Smooth muscle cell (in vitro differentiated cells): ENCODE data around the gene BLNK. TPM values are rescaled to one million over a fixed set of nuclear protein-coding genes. Genes with fewer than 3 reads are reported as not detected.

ENCODE experiments used
- DNase-seq: peaks from one replicate; lab custom pipeline; 2025; ENCODE audit not compliant: unreplicated experiment; lab: John Stamatoyannopoulos, UW
- H2AFZ ChIP-seq: fragments of 200-600 bp; sonication (generic); 2 replicates; pipeline ENCODE4 v1.6.0; 2016; ENCODE audit warnings: antibody characterized with exemption, low read depth, mild to moderate bottlenecking
- H3F3A ChIP-seq: fragments of 200-600 bp; sonication (generic); 2 replicates; pipeline ENCODE4 v1.6.0; 2017; ENCODE audit warnings: antibody characterized with exemption, low read depth
- H3K27ac ChIP-seq: fragments of 200-600 bp; sonication (generic); 2 replicates; pipeline ENCODE4 v1.5.1; 2016; ENCODE audit warnings: low read depth, mild to moderate bottlenecking
- H3K27me3 ChIP-seq: fragments of 200-600 bp; sonication (generic); 2 replicates; pipeline ENCODE4 v1.6.1; 2016; ENCODE audit warnings: low read depth, mild to moderate bottlenecking
- H3K36me3 ChIP-seq: fragments of 200-600 bp; sonication (generic); 2 replicates; pipeline ENCODE4 v1.5.1; 2016; ENCODE audit warnings: low read depth
- H3K4me1 ChIP-seq: fragments of 200-600 bp; sonication (generic); 2 replicates; pipeline ENCODE4 v1.5.1; 2016; ENCODE audit warnings: low read depth
- H3K4me2 ChIP-seq: fragments of 200-600 bp; sonication (generic); 2 replicates; pipeline ENCODE4 v1.6.0; 2016; ENCODE audit warnings: mild to moderate bottlenecking
- H3K4me3 ChIP-seq: fragments of 200-600 bp; sonication (generic); 2 replicates; pipeline ENCODE4 v1.5.1; 2016; ENCODE audit warnings: mild to moderate bottlenecking
- H3K79me2 ChIP-seq: fragments of 200-600 bp; sonication (generic); 2 replicates; pipeline ENCODE4 v1.6.0; 2016; ENCODE audit warnings: low read depth, mild to moderate bottlenecking
- H3K9ac ChIP-seq: fragments of 200-600 bp; sonication (generic); 2 replicates; pipeline ENCODE4 v1.6.0; 2016; ENCODE audit warnings: low read depth
- H3K9me3 ChIP-seq: fragments of 200-600 bp; sonication (generic); replicated peaks from 2 replicates; pipeline ENCODE4 v1.5.1; 2016; ENCODE audit warnings: low read depth
- H4K20me1 ChIP-seq: fragments of 200-600 bp; sonication (generic); 2 replicates; pipeline ENCODE4 v1.6.0; 2016; ENCODE audit warnings: low read depth
- WGBS: methylation state at CpG from one replicate; pipeline ENCODE4 v1.1.7; 2016; ENCODE audit warnings: low lambda C conversion rate; 5-methylcytosine and 5-hydroxymethylcytosine counted together
- polyA plus RNA-seq: library from polyadenylated mRNA; unstranded; fragments of >200 nt; fragmentation: Nextera tagmentation; extraction: Ambion mirVana; gene quantifications from 2 replicates; pipeline ENCODE4 v1.2.1, GENCODE V29; 2016
- total RNA-seq: library from RNA; depleted of rRNA; stranded (reverse); fragments of >200 nt; gene quantifications from 2 replicates; pipeline ENCODE4 v1.2.3, GENCODE V29; 2014
- TF ChIP-seq, protein P1 (sequence below): fragments of 200-600 bp; sonication (generic); IDR thresholded peaks from 2 replicates; pipeline ENCODE4 v1.5.1; 2017; ENCODE audit warnings: borderline replicate concordance, mild to moderate bottlenecking, antibody characterized with exemption; ENCODE audit not compliant: insufficient read depth, poor library complexity, severe bottlenecking

BLNK gene
- total and polyA plus RNA-seq, 2 experiments from 2014 or later: 1.3 to 6.1 TPM

DNA sequence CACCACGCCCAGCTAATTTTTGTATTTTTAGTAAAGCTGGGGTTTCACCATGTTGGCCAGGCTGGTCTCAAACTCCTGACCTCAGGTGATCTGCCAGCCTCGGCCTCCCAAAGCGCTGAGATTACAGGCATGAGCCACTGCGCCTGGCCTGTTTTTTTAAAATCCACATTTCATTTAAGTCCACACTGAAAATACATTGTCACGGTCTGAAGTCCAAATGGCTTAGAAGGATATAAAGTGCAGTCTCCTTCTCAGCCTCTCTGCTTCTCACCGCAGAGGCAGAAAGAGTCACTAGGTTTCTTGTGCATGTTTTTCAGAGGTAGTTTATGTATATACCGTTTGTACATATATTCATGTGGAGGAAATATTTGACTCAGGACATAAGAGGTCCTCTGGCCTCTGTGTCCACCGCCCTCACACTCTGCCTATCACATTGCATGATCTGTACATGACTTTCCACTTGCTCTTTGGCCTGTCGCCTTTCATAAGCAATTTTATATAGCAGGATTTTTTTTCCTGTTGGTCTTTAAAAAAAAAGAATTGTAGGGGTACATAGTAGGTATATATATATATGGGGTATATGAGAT lies 42.9 kb downstream of the BLNK start:
- no peaks in the 10 kb centered on the region for H4K20me1 ChIP-seq
- TF ChIP-seq, protein P1, sequence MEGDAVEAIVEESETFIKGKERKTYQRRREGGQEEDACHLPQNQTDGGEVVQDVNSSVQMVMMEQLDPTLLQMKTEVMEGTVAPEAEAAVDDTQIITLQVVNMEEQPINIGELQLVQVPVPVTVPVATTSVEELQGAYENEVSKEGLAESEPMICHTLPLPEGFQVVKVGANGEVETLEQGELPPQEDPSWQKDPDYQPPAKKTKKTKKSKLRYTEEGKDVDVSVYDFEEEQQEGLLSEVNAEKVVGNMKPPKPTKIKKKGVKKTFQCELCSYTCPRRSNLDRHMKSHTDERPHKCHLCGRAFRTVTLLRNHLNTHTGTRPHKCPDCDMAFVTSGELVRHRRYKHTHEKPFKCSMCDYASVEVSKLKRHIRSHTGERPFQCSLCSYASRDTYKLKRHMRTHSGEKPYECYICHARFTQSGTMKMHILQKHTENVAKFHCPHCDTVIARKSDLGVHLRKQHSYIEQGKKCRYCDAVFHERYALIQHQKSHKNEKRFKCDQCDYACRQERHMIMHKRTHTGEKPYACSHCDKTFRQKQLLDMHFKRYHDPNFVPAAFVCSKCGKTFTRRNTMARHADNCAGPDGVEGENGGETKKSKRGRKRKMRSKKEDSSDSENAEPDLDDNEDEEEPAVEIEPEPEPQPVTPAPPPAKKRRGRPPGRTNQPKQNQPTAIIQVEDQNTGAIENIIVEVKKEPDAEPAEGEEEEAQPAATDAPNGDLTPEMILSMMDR: no peak
- WGBS: 96% methylated on average over 9 of the region's 9 CpGs

DNA sequence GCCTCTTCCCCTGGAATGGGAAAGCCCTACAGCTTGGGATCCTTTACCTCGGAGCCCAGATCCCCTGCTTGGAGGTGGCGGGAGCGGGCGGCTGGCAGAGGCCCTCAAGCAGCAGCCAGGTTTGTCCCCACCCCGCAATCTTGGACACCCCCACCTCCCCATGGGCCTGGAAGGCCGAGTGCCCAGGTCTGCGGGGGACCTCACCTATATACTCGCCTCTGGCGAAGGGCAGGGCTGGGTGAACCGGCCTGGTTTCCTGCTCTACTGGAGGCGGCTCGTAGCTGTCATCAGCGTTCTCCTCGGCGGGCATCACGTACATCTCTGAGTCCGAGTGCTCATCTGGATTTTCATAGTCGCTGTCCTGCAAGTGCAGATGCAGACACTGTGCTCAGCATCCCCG lies 44.2 kb downstream of the BLNK start:
- Histone ChIP-seq H3F3A (no peaks in the 10 kb centered on the region), H3K4me3 (no peak overlapping the region), H3K4me2 (no peak overlapping the region), H3K9ac (no peak overlapping the region), H3K36me3 (no peaks in the 10 kb centered on the region), H3K79me2 (no peaks in the 10 kb centered on the region), H3K27ac (no peak overlapping the region), H3K9me3 (no peaks in the 10 kb centered on the region), H2AFZ (no peak overlapping the region), H3K4me1 (no peaks in the 10 kb centered on the region), H4K20me1 (no peaks in the 10 kb centered on the region), H3K27me3 (no peaks in the 10 kb centered on the region)
- TF ChIP-seq, protein P1: no peak
- WGBS: 88% methylated on average over 19 of the region's 19 CpGs
- no peak for DNase-seq

More for the DNA sequence above, 42.9 kb downstream of the BLNK start:
- H3K9ac ChIP-seq: no peak overlapping the region
- no peak overlapping the region for H2AFZ ChIP-seq
- H3K27me3 ChIP-seq: no peaks in the 10 kb centered on the region
- H3F3A ChIP-seq: no peaks in the 10 kb centered on the region
- H3K4me1 ChIP-seq: no peaks in the 10 kb centered on the region
- no peak overlapping the region for H3K4me3 ChIP-seq
- no peak overlapping the region for H3K4me2 ChIP-seq
- H3K27ac ChIP-seq: no peak overlapping the region
- H3K9me3 ChIP-seq: no peaks in the 10 kb centered on the region
- H3K36me3 ChIP-seq: no peaks in the 10 kb centered on the region
- no peaks in the 10 kb centered on the region for H3K79me2 ChIP-seq
- DNase-seq: no peak

DNA sequence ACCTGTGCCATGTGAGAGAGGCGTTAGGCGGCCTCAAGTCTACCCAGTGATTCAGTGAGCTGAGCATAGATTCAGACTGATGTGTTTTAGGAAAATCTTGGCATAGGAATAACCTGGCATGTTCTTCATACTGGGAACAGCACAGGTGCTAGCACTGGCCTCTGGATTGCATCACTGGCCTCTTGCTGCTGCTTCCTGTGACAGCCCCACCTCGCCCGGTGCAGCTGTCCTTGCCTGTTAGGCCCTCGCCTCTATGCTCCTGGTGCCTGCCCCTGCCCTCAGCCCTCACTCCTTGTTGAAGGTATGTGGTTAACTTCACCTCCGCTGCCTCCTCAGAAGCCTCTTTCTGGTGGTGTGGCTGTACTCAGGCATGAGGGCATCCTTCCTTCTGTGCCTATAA lies 46.2 kb downstream of the BLNK start:
- 89% methylated on average over 6 of the region's 6 CpGs for WGBS
- Histone ChIP-seq H3K4me1 (no peaks in the 10 kb centered on the region), H3K4me2 (no peak overlapping the region), H4K20me1 (no peaks in the 10 kb centered on the region), H3K36me3 (no peaks in the 10 kb centered on the region), H3K27ac (no peak overlapping the region), H3K79me2 (no peaks in the 10 kb centered on the region), H3F3A (no peaks in the 10 kb centered on the region), H3K9ac (no peak overlapping the region), H2AFZ (no peak overlapping the region), H3K27me3 (no peaks in the 10 kb centered on the region), H3K9me3 (no peaks in the 10 kb centered on the region), H3K4me3 (no peak overlapping the region)
- TF ChIP-seq, protein P1: no peak
- DNase-seq: no peak

DNA sequence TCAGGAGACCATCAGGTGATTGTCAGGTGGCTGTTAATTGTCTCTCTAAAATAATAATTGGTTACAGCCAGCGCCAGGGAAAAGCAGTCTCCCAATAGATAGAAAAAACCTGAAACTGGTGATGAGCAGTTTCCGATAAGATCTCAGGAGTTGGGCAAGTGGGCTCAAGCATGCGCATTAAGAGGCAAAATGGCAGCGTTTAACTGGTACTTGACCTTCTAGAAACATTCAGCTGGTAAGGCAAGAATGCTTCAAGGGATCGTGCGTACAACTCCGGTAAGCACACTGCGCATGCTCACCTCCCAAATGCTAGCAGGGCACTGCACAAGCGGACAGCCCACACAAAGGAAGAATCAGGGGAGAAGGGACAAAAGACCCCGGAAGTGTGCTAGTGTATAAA lies 48.5 kb downstream of the BLNK start:
- no peak for DNase-seq
- no peaks in the 10 kb centered on the region for H3F3A ChIP-seq
- 91% methylated on average over 10 of the region's 10 CpGs for WGBS
- H3K36me3 ChIP-seq: no peaks in the 10 kb centered on the region
- TF ChIP-seq, protein P1: no peak
- no peaks in the 10 kb centered on the region for H3K79me2 ChIP-seq
- H3K27me3 ChIP-seq: no peaks in the 10 kb centered on the region
- H2AFZ ChIP-seq: no peak overlapping the region
- no peaks in the 10 kb centered on the region for H4K20me1 ChIP-seq
- H3K9ac ChIP-seq: no peak overlapping the region
- H3K4me1 ChIP-seq: no peaks in the 10 kb centered on the region
- H3K27ac ChIP-seq: no peak overlapping the region
- H3K4me2 ChIP-seq: no peak overlapping the region
- no peaks in the 10 kb centered on the region for H3K9me3 ChIP-seq
- no peak overlapping the region for H3K4me3 ChIP-seq
